Nephron progenitor cell (in vitro differentiated cells): ENCODE results near the gene SPEF2.

Source experiments
- DNase-seq: peaks from one replicate; pipeline ENCODE4 v3.0.0; 2021
- H3K27ac Mint-ChIP-seq: 2 replicates; pipeline ENCODE4 v1.8.0; 2021; ENCODE audit warnings: mild to moderate bottlenecking, moderate library complexity, mixed read lengths
- H3K27me3 Mint-ChIP-seq: 2 replicates; pipeline ENCODE4 v1.8.0; 2021; ENCODE audit warnings: mild to moderate bottlenecking, low read depth, mixed read lengths; ENCODE audit not compliant: poor library complexity
- H3K36me3 Mint-ChIP-seq: 2 replicates; pipeline ENCODE4 v1.8.0; 2021; ENCODE audit warnings: low read depth, mixed read lengths
- H3K4me1 Mint-ChIP-seq: 2 replicates; pipeline ENCODE4 v1.8.0; 2021; ENCODE audit warnings: mixed read lengths
- H3K4me3 Mint-ChIP-seq: 2 replicates; pipeline ENCODE4 v1.8.0; 2021; ENCODE audit warnings: mild to moderate bottlenecking, moderate library complexity, mixed read lengths
- H3K9me3 Mint-ChIP-seq: 2 replicates; pipeline ENCODE4 v1.8.0; 2021; ENCODE audit warnings: mild to moderate bottlenecking, moderate library complexity, mixed read lengths
- TF ChIP-seq, protein P1 (sequence below): fragments of 200-600 bp; sonication (generic); IDR thresholded peaks from 2 replicates; pipeline ENCODE4 v1.5.0; 2021; ENCODE audit warnings: antibody characterized with exemption

The SPEF2 gene

DNA sequence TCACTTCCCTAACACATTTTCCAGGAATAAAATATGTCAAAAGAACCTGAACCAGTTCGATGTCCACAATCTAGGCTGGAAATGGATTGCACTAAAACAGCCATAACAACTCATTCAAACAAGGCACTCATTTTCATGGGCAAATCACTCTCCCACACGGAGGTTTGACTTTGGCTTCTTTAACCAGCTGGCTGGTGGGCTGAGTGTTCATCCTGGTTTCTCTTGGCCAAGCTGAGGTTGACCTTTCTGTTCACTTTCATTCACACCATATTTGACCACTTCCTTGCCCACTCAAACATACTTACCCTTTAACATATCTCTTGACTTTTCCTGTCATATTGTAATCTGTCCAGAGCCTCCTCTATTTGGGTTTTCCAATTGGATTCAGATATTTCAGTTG lies 244.5 kb downstream of the SPEF2 start:
- DNase-seq: no peak
- peaks cover 9% of the 10 kb centered on the region for H3K9me3 Mint-ChIP-seq
- no peaks in the 10 kb centered on the region for H3K36me3 Mint-ChIP-seq
- TF ChIP-seq, protein P1, sequence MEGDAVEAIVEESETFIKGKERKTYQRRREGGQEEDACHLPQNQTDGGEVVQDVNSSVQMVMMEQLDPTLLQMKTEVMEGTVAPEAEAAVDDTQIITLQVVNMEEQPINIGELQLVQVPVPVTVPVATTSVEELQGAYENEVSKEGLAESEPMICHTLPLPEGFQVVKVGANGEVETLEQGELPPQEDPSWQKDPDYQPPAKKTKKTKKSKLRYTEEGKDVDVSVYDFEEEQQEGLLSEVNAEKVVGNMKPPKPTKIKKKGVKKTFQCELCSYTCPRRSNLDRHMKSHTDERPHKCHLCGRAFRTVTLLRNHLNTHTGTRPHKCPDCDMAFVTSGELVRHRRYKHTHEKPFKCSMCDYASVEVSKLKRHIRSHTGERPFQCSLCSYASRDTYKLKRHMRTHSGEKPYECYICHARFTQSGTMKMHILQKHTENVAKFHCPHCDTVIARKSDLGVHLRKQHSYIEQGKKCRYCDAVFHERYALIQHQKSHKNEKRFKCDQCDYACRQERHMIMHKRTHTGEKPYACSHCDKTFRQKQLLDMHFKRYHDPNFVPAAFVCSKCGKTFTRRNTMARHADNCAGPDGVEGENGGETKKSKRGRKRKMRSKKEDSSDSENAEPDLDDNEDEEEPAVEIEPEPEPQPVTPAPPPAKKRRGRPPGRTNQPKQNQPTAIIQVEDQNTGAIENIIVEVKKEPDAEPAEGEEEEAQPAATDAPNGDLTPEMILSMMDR: no peak
- H3K27me3 Mint-ChIP-seq: peaks cover 10% of the 10 kb centered on the region
- no peaks in the 10 kb centered on the region for H3K4me1 Mint-ChIP-seq
- no peak overlapping the region for H3K27ac Mint-ChIP-seq
- no peak overlapping the region for H3K4me3 Mint-ChIP-seq

DNA sequence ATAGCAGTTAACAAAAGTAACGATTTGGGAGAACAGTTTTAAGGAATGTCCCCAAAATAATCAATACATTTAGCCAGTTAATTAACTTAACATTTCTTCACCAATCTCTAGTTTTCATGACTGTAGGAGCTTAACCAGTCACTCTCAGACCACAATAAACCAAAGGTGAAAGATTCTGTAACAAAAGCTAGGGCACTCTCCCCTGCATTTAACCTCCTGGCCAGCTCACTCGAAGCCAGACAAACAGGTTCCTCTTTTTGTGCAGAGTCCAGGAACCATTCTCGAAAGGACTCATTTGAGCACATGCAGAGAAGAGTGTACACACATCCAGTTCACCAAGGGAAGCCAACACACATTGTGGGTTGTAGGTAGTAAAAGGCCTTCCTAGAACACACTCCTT lies 245.5 kb downstream of the SPEF2 start:
- Mint-ChIP-seq H3K4me1 (no peaks in the 10 kb centered on the region), H3K36me3 (no peaks in the 10 kb centered on the region), H3K9me3 (peaks cover 9% of the 10 kb centered on the region), H3K27ac (no peak overlapping the region), H3K4me3 (no peak overlapping the region), H3K27me3 (peaks cover 10% of the 10 kb centered on the region)
- no peak for DNase-seq
- TF ChIP-seq, protein P1: no peak
